H1 (cell line): Measurements from ENCODE around the gene DLG4. TPM values are rescaled to one million over a fixed set of nuclear protein-coding genes. Genes with fewer than 3 reads are reported as not detected.

Experiments
- CTCF ChIA-PET: fragments of 300-600 bp; sonication (Branson Sonifier 250); formaldehyde crosslinking; loops from one replicate; lab custom pipeline; 2021; ENCODE audit not compliant: partially characterized antibody; lab: Charles Lee
- POLR2A ChIA-PET: fragments of 300-600 bp; sonication (Branson Sonifier 250); formaldehyde crosslinking; loops from one replicate; lab custom pipeline; 2021; ENCODE audit warnings: inconsistent platforms; ENCODE audit not compliant: partially characterized antibody; lab: Charles Lee
- DNase-seq, 2 experiments: peaks; one replicate each; pipeline versions ENCODE4 v3.0.0 to v3.0.0-alpha.2; 2010 to 2022; ENCODE audit warnings: low spot score in 2 of 2, low read depth in 1 of 2, mixed read lengths in 1 of 2
- FAIRE-seq: peaks from 2 replicates; lab custom pipeline; 2011; peaks lifted over from hg19 to GRCh38; lab: Jason Lieb, UNC
- H2AFZ ChIP-seq: 2 replicates; pipeline ENCODE4 v1.8.1; 2012; ENCODE audit warnings: low read length, inconsistent platforms
- H2AK5ac ChIP-seq: 2 replicates; pipeline ENCODE4 v1.6.1; 2013; ENCODE audit warnings: low read depth, low read length
- H2BK120ac ChIP-seq: replicated peaks from 2 replicates; pipeline ENCODE3; 2013; ENCODE audit warnings: low read depth, low read length, inconsistent platforms
- H2BK12ac ChIP-seq: 2 replicates; pipeline ENCODE4 v1.6.1; 2013; ENCODE audit warnings: low read depth, low read length
- H2BK15ac ChIP-seq: 2 replicates; pipeline ENCODE4 v1.6.1; 2013; ENCODE audit warnings: low read length
- H2BK20ac ChIP-seq: 2 replicates; pipeline ENCODE4 v1.6.1; 2013; ENCODE audit warnings: low read length
- H2BK5ac ChIP-seq: 2 replicates; pipeline ENCODE4 v1.6.1; 2013; ENCODE audit warnings: low read depth, low read length
- H3K14ac ChIP-seq: 2 replicates; pipeline ENCODE4 v1.6.1; 2013; ENCODE audit warnings: inconsistent platforms; ENCODE audit not compliant: insufficient read length
- H3K18ac ChIP-seq: 2 replicates; pipeline ENCODE4 v1.6.1; 2013; ENCODE audit warnings: low read length; ENCODE audit errors: extremely low read depth
- H3K23ac ChIP-seq: 2 replicates; pipeline ENCODE4 v1.6.1; 2013; ENCODE audit warnings: inconsistent platforms; ENCODE audit not compliant: insufficient read length
- H3K23me2 ChIP-seq: 2 replicates; pipeline ENCODE4 v1.6.1; 2013; ENCODE audit warnings: low read depth, low read length
- H3K27ac ChIP-seq: 2 replicates; pipeline ENCODE4 v1.6.1; 2011; ENCODE audit warnings: low read depth, low read length, inconsistent platforms
- H3K27me3 ChIP-seq, 4 experiments: replicated peaks in 1 of 4; 1 replicate in 1 of 4; 2 replicates in 3 of 4; pipeline versions ENCODE4 v1.6.1 to v1.8.1; 2011 to 2013; ENCODE audit warnings: low read length in 3 of 4, mild to moderate bottlenecking in 3 of 4, inconsistent platforms in 2 of 4, mixed read lengths in 2 of 4, moderate library complexity in 1 of 4; ENCODE audit not compliant: control insufficient read depth in 3 of 4, insufficient read depth in 3 of 4; ENCODE audit errors: extremely low read depth in 1 of 4
- H3K36me3 ChIP-seq, 4 experiments: 2 replicates each; pipeline versions ENCODE4 v1.6.1 to v1.8.1; 2011 to 2013; ENCODE audit warnings: mild to moderate bottlenecking in 4 of 4, low read length in 3 of 4, moderate library complexity in 2 of 4, control low read depth in 1 of 4, inconsistent platforms in 1 of 4; ENCODE audit not compliant: insufficient read depth in 4 of 4, control insufficient read depth in 2 of 4
- H3K4ac ChIP-seq: replicated peaks from 2 replicates; pipeline ENCODE3; 2013; ENCODE audit warnings: low read length, low read depth, mixed read lengths, inconsistent platforms; ENCODE audit not compliant: insufficient read length
- H3K4me1 ChIP-seq, 4 experiments: replicated peaks in 1 of 4; 1 replicate in 1 of 4; 2 replicates in 3 of 4; pipeline versions ENCODE4 v1.6.1 to v1.8.1; 2011 to 2013; ENCODE audit warnings: low read length in 3 of 4, inconsistent platforms in 2 of 4, mixed read lengths in 1 of 4; ENCODE audit not compliant: insufficient read depth in 4 of 4, control insufficient read depth in 3 of 4
- H3K4me2 ChIP-seq, 2 experiments: 2 replicates each; pipeline versions ENCODE4 v1.6.1 to v1.8.1; 2011 to 2013; ENCODE audit warnings: low read depth in 2 of 2, low read length in 2 of 2, control low read depth in 1 of 2, inconsistent platforms in 1 of 2, mild to moderate bottlenecking in 1 of 2; ENCODE audit not compliant: insufficient read depth in 1 of 2
- H3K4me3 ChIP-seq, 4 experiments: fragments of 200-600, 300-600 bp in 1 of 4; sonication (generic), shearing (Covaris generic), sonication (Bioruptor Twin) in 1 of 4; 2 replicates each; pipeline versions ENCODE4 v1.5.1 to v1.8.1; 2011 to 2016; ENCODE audit warnings: low read length in 4 of 4, low read depth in 3 of 4, control low read depth in 2 of 4, inconsistent platforms in 2 of 4, mild to moderate bottlenecking in 2 of 4, mixed read lengths in 1 of 4, moderate library complexity in 1 of 4; ENCODE audit not compliant: insufficient read depth in 2 of 4; ENCODE audit errors: extremely low read depth in 1 of 4
- H3K56ac ChIP-seq: replicated peaks from 2 replicates; pipeline ENCODE3; 2013; ENCODE audit warnings: low read depth, mild to moderate bottlenecking, mixed read lengths, low read length, inconsistent platforms; ENCODE audit not compliant: insufficient read length
- H3K79me1 ChIP-seq: 2 replicates; pipeline ENCODE4 v1.6.1; 2013; ENCODE audit warnings: low read depth, low read length, control low read depth
- H3K79me2 ChIP-seq, 2 experiments: 2 replicates each; pipeline versions ENCODE4 v1.6.1 to v1.8.1; 2012 to 2013; ENCODE audit warnings: low read length in 2 of 2, mild to moderate bottlenecking in 2 of 2, inconsistent platforms in 1 of 2; ENCODE audit not compliant: insufficient read depth in 2 of 2, control insufficient read depth in 1 of 2
- H3K9ac ChIP-seq, 4 experiments: replicated peaks in 1 of 4; 1 replicate in 1 of 4; 2 replicates in 3 of 4; pipeline versions ENCODE4 v1.6.1 to v1.8.1; 2011 to 2013; ENCODE audit warnings: low read depth in 3 of 4, low read length in 3 of 4, control low read depth in 2 of 4, mild to moderate bottlenecking in 2 of 4, moderate library complexity in 2 of 4, inconsistent platforms in 1 of 4; ENCODE audit errors: extremely low read depth in 1 of 4
- H3K9me3 ChIP-seq, 2 experiments: 2 replicates each; pipeline versions ENCODE4 v1.6.1 to v1.8.1; 2012 to 2013; ENCODE audit warnings: mild to moderate bottlenecking in 2 of 2, moderate library complexity in 2 of 2, control low read depth in 1 of 2, inconsistent platforms in 1 of 2, low read depth in 1 of 2, low read length in 1 of 2, mixed read lengths in 1 of 2; ENCODE audit not compliant: insufficient read depth in 2 of 2
- H4K20me1 ChIP-seq, 2 experiments: replicated peaks in 1 of 2; 2 replicates each; pipeline versions ENCODE3 to v1.8.1; 2011 to 2013; ENCODE audit warnings: inconsistent platforms in 2 of 2, low read length in 2 of 2, mild to moderate bottlenecking in 1 of 2; ENCODE audit not compliant: insufficient read depth in 2 of 2, control insufficient read depth in 1 of 2
- H4K5ac ChIP-seq: 2 replicates; pipeline ENCODE4 v1.6.1; 2013; ENCODE audit warnings: low read length, low read depth, mixed read lengths, inconsistent platforms; ENCODE audit not compliant: insufficient read length
- H4K8ac ChIP-seq: 2 replicates; pipeline ENCODE4 v1.8.0; 2013; ENCODE audit warnings: mild to moderate bottlenecking, moderate library complexity, low read length, inconsistent platforms; ENCODE audit not compliant: insufficient read depth; ENCODE audit errors: extremely low read depth
- H4K91ac ChIP-seq: replicated peaks from 2 replicates; pipeline ENCODE3; 2013; ENCODE audit warnings: low read length, mixed read lengths, inconsistent platforms; ENCODE audit not compliant: insufficient read length
- GTF2F1 ChIP-seq: IDR thresholded peaks from 2 replicates; pipeline ENCODE4 v1.6.1; 2012; ENCODE audit warnings: low read depth, low read length, improper control_type of control experiment, borderline replicate concordance
- POLR2A ChIP-seq, 2 experiments: IDR thresholded peaks; 1 replicate in 1 of 2; 2 replicates in 1 of 2; pipeline ENCODE4 v1.6.1; 2011; ENCODE audit warnings: low read depth in 2 of 2, low read length in 2 of 2, mild to moderate bottlenecking in 2 of 2; ENCODE audit errors: control extremely low read depth in 1 of 2
- RXRA ChIP-seq: IDR thresholded peaks from 2 replicates; pipeline ENCODE4 v1.6.1; 2011; ENCODE audit warnings: low read depth, mild to moderate bottlenecking, low read length, moderate library complexity; ENCODE audit not compliant: insufficient read depth
- SIRT6 ChIP-seq: IDR thresholded peaks from one replicate; pipeline ENCODE4 v1.7.1; 2012; ENCODE audit warnings: low read length, inconsistent platforms
- SP4 ChIP-seq: IDR thresholded peaks from 2 replicates; pipeline ENCODE4 v1.6.1; 2012; ENCODE audit warnings: low read length, inconsistent platforms
- WGBS, 2 experiments: shearing (Covaris generic) in 1 of 2; methylation state at CpG; one replicate each; pipeline versions ENCODE4 v1.1.6 to v1.1.7; 2013 to 2015; ENCODE audit warnings: low lambda C conversion rate in 2 of 2, mixed read lengths in 2 of 2, inconsistent platforms in 1 of 2, low coverage in 1 of 2, missing lambda C conversion rate in 1 of 2; ENCODE audit not compliant: insufficient replicate concordance in 2 of 2, insufficient coverage in 1 of 2, insufficient read length in 1 of 2; ENCODE audit errors: extremely low coverage in 1 of 2, missing lambda C conversion rate in 1 of 2; 5-methylcytosine and 5-hydroxymethylcytosine counted together
- polyA plus RNA-seq, 7 experiments: library from polyadenylated mRNA; depleted of rRNA in 3 of 7; stranded (reverse) in 5 of 7; unstranded in 2 of 7; fragments of >200 nt in 5 of 7; fragments of 200-250 nt in 2 of 7; gene quantifications; 1 replicate in 5 of 7; 2 replicates in 1 of 7; 4 replicates in 1 of 7; pipeline versions ENCODE4 v1.2.1 to v1.2.3, GENCODE V29; 2011 to 2013; ENCODE audit warnings: missing spikeins in 2 of 7, mixed read lengths in 2 of 7
- total RNA-seq: library from RNA; stranded (reverse); fragmentation: NEBNext Ultra II Directional; extraction: Animal tissue kit (Norgen Biotek cat#: 25700); gene quantifications from 2 replicates; pipeline ENCODE4 v1.2.1, GENCODE V29; 2021

DLG4 gene
- total and polyA plus RNA-seq, 2 of the 8 experiments (the other 6 are each of a cell fraction or from before 2014, with no cell fraction given): 18.9 to 45.9 TPM

DNA sequence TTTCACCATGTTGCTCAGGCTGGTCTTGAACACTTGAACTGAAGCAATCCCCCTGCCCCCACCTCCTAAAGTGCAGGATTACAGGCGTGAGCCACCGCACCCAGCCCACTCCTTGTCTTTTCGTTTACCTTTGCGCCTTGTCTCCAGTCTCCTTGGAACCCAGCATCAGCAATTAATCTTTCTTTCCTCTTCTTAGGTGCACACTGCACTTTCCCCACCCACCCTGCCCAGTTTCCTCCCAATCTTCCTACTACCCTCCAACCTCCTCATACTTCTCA is 44.1 kb upstream of the DLG4 start:
- no peak for FAIRE-seq
- Histone ChIP-seq H3K18ac (peak overlapping the region; percentile 94; the same call in 1 of the 2 replicates), H3K14ac (no peak overlapping the region), H2BK5ac (peak overlapping the region; percentile 95), H3K9ac (peak overlapping the region in 3 of 4 experiments; percentile 51 to 73 (median 69); a peak in 6 of 7 replicates), H4K5ac (no peak overlapping the region), H2BK20ac (0 out of 2 replicates have a peak overlapping the region, but pooled peaks have one; percentile 23), H3K79me2 (peaks cover 0 to 30% of the 10 kb centered on the region in 2 experiments; a peak in 2 of 4 replicates), H3K23ac (no peak overlapping the region), H3K27ac (no peak overlapping the region), H3K4me2 (peak overlapping the region; percentile 91 to 97), H2BK12ac (peak overlapping the region; percentile 97; the same call in 1 of the 2 replicates), H3K79me1 (peaks cover 9% of the 10 kb centered on the region), H3K4me3 (peak overlapping the region; percentile 93 to 98 (median 96); a peak in 6 of 8 replicates), H2AFZ (no peak overlapping the region), H3K27me3 (no peaks in the 10 kb centered on the region), H4K20me1 (peaks cover 6 to 11% of the 10 kb centered on the region in 2 experiments), H2BK120ac (no peak overlapping the region), H3K23me2 (peaks cover 13% of the 10 kb centered on the region), H3K4me1 (peaks cover 5 to 15% (median 7%) of the 10 kb centered on the region in 4 experiments; a peak in 6 of 7 replicates), H4K8ac (peak overlapping the region; percentile 92; the same call in 1 of the 2 replicates), H3K56ac (no peak overlapping the region), H4K91ac (no peak overlapping the region), H2AK5ac (no peak overlapping the region; the same call in 1 of the 2 replicates), H3K4ac (no peak overlapping the region), H3K9me3 (no peaks in the 10 kb centered on the region), H3K36me3 (peaks cover 0 to 16% (median 8%) of the 10 kb centered on the region in 4 experiments; a peak in 5 of 8 replicates), H2BK15ac (no peak overlapping the region)
- DNase-seq: no peak
- 37% methylated on average over 2 of the region's 4 CpGs; no CpG with 5 or more reads in 1 of the 2 experiments for WGBS, 2 experiments
- ChIA-PET CTCF (interaction anchor here (0.6 to 1.6 kb wide), 4 partner anchors 17 to 245 kb away, joined by 3 to 6 read pairs (median 4); partner anchors contain the start of gene SLC2A4), POLR2A (interaction anchor here (0.6 to 13.7 kb wide), 17 partner anchors 11 to 294 kb away, joined by 3 to 159 read pairs (median 4); partner anchors contain the start of genes ACADVL, CTDNEP1, DLG4 and ELP5)
- TF ChIP-seq SP4: no peak
- no peak for TF ChIP-seq GTF2F1
- no peak for TF ChIP-seq RXRA
- no peak for TF ChIP-seq POLR2A (IDR thresholded peaks at IDR 0.05; ENCODE audit: control extremely low read depth in 1 of 2, low read depth in 2 of 2, low read length in 2 of 2)
- no peak for TF ChIP-seq SIRT6
